MM.1S (cell line): ENCODE measurements around the gene MMP10.

Experiments
- DNase-seq: peaks from one replicate; pipeline ENCODE4 v3.0.0-alpha.2; 2015
- H2AFZ ChIP-seq: fragments of 300-600 bp; sonication (generic); 2 replicates; pipeline ENCODE4 v1.6.0; 2016; ENCODE audit warnings: antibody characterized with exemption, low read length
- H3F3A ChIP-seq: fragments of 300-600 bp; sonication (generic); 2 replicates; pipeline ENCODE4 v1.6.1; 2016; ENCODE audit warnings: mild to moderate bottlenecking, antibody characterized with exemption, low read length, moderate library complexity, mixed read lengths; ENCODE audit not compliant: insufficient read depth
- H3K27ac ChIP-seq: fragments of 300-600 bp; sonication (generic); 2 replicates; pipeline ENCODE4 v1.5.1; 2016; ENCODE audit warnings: mild to moderate bottlenecking, low read length
- H3K27me3 ChIP-seq: fragments of 300-600 bp; sonication (generic); replicated peaks from 2 replicates; pipeline ENCODE4 v1.6.0; 2016; ENCODE audit warnings: low read length; ENCODE audit not compliant: insufficient read depth
- H3K36me3 ChIP-seq: fragments of 300-600 bp; sonication (generic); replicated peaks from 2 replicates; pipeline ENCODE4 v1.6.1; 2016; ENCODE audit warnings: mild to moderate bottlenecking, low read length, mixed read lengths; ENCODE audit not compliant: insufficient read depth
- H3K4me1 ChIP-seq: fragments of 300-600 bp; sonication (generic); 2 replicates; pipeline ENCODE4 v1.6.1; 2016; ENCODE audit warnings: low read length, mixed read lengths
- H3K4me2 ChIP-seq: fragments of 300-600 bp; sonication (generic); 2 replicates; pipeline ENCODE4 v1.6.0; 2016; ENCODE audit warnings: low read depth, low read length
- H3K4me3 ChIP-seq: fragments of 300-600 bp; sonication (generic); 2 replicates; pipeline ENCODE4 v1.5.1; 2016; ENCODE audit warnings: low read length, mixed read lengths
- H3K79me2 ChIP-seq: fragments of 300-600 bp; sonication (generic); 2 replicates; pipeline ENCODE4 v1.6.1; 2016; ENCODE audit warnings: mixed run types, low read length, mixed read lengths
- H3K9ac ChIP-seq: fragments of 300-600 bp; sonication (generic); 2 replicates; pipeline ENCODE4 v1.6.1; 2016; ENCODE audit warnings: low read length, mixed read lengths
- H3K9me2 ChIP-seq: fragments of 300-600 bp; sonication (generic); replicated peaks from 2 replicates; pipeline ENCODE4 v1.6.1; 2016; ENCODE audit warnings: mild to moderate bottlenecking, low read length, mixed read lengths; ENCODE audit not compliant: insufficient read depth
- H3K9me3 ChIP-seq: fragments of 300-600 bp; sonication (generic); replicated peaks from 2 replicates; pipeline ENCODE4 v1.6.1; 2016; ENCODE audit warnings: mild to moderate bottlenecking, low read length, mixed read lengths; ENCODE audit not compliant: insufficient read depth
- H4K20me1 ChIP-seq: fragments of 300-600 bp; sonication (generic); 2 replicates; pipeline ENCODE4 v1.6.1; 2016; ENCODE audit warnings: mild to moderate bottlenecking, low read length, moderate library complexity, mixed read lengths; ENCODE audit not compliant: insufficient read depth
- EZH2 ChIP-seq: fragments of 300-600 bp; sonication (generic); optimal IDR thresholded peaks from 2 replicates; pipeline ENCODE3; 2017; ENCODE audit warnings: low read depth, mild to moderate bottlenecking, antibody characterized with exemption, low read length, mixed read lengths
- EZH2phosphoT487 ChIP-seq: fragments of 300-600 bp; sonication (generic); IDR thresholded peaks from 2 replicates; pipeline ENCODE4 v1.6.1; 2018; ENCODE audit warnings: antibody characterized with exemption, low read length
- TF ChIP-seq, protein P1 (sequence below): fragments of 300-600 bp; sonication (generic); IDR thresholded peaks from 2 replicates; pipeline ENCODE4 v1.5.1; 2016; ENCODE audit warnings: antibody characterized with exemption, low read length, mixed read lengths

MMP10 gene

DNA sequence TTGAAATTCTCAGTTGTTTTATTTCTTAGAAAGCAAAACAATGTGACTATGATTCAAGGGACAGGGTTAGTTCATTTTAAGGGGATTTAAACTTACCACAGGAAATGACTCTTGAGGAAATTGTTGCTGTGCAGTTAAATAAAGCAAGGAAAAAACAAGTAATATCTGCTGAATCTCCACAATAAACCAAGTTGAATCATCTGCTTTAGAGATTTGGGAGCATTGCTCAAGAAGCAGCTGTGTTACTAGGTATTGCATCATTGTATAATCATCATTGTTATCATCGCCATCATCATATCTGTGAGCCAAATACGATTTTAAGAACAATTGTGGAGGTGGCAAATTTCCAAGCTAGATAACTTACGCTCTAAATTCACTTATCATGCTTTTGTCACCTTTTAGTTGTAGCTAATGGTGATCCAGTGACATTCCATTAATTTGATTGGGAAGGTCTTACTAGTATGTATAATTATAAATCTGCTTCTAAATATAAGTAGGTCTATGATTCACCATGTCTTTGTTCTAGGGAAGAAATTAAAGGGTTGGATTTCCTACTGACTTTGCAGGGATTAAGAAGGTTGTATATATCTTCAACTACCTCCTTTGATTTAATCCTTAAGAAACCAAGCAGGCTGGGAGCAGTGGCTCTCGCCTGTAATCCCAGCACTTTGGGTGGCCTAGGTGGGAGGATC, 19.9 kb downstream of the MMP10 start:
- Histone ChIP-seq H3K9me3 (no peaks in the 10 kb centered on the region), H3K4me3 (no peak overlapping the region), H3K79me2 (no peaks in the 10 kb centered on the region), H3F3A (no peaks in the 10 kb centered on the region), H3K27ac (no peak overlapping the region), H3K4me1 (no peaks in the 10 kb centered on the region), H3K4me2 (no peak overlapping the region), H3K36me3 (no peaks in the 10 kb centered on the region), H2AFZ (no peak overlapping the region), H4K20me1 (no peaks in the 10 kb centered on the region), H3K27me3 (no peaks in the 10 kb centered on the region), H3K9me2 (no peaks in the 10 kb centered on the region), H3K9ac (no peak overlapping the region)
- TF ChIP-seq, protein P1, sequence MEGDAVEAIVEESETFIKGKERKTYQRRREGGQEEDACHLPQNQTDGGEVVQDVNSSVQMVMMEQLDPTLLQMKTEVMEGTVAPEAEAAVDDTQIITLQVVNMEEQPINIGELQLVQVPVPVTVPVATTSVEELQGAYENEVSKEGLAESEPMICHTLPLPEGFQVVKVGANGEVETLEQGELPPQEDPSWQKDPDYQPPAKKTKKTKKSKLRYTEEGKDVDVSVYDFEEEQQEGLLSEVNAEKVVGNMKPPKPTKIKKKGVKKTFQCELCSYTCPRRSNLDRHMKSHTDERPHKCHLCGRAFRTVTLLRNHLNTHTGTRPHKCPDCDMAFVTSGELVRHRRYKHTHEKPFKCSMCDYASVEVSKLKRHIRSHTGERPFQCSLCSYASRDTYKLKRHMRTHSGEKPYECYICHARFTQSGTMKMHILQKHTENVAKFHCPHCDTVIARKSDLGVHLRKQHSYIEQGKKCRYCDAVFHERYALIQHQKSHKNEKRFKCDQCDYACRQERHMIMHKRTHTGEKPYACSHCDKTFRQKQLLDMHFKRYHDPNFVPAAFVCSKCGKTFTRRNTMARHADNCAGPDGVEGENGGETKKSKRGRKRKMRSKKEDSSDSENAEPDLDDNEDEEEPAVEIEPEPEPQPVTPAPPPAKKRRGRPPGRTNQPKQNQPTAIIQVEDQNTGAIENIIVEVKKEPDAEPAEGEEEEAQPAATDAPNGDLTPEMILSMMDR, result no peak
- TF ChIP-seq EZH2phosphoT487, result no peak
- no peak for TF ChIP-seq EZH2
- no peak for DNase-seq

DNA sequence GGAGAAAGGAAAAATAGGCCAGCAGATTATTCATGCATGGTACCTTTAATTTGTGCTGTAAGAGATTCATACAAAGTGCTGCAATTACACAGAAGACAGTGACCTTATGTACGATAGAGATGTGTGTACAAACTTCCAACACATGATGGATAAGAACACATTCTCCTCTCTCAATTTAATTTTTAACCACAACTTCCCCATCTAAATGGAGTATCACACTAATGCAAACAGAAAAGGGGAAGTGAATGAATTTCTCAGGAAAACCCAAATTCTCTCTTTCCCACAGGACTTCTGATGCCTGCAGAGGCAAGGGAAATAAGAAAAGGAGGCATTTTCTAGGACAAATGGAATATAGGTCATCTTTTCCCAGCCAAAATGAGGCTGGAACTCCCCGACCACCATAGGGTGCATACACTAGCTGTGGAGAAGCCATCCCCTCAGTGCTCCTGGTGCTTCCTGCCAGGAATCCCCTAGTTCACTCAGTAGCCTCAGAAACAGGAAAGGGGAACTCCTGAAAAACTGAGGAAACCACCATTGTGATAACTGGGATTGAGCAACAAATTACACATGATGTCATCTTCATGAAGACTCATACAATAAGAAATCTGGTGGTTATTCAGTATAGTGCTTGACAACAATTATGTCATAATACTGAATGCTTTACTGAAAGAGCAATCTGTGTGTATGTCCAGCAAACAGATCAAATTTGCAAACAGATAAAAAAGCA, 22.4 kb downstream of the MMP10 start:
- no peak overlapping the region for H3K27ac ChIP-seq
- H3K9me3 ChIP-seq, result no peaks in the 10 kb centered on the region
- H3K36me3 ChIP-seq, result no peaks in the 10 kb centered on the region
- no peaks in the 10 kb centered on the region for H3K4me1 ChIP-seq
- no peak overlapping the region for H3K4me2 ChIP-seq
- DNase-seq, result no peak
- H3K9ac ChIP-seq, result no peak overlapping the region
- no peaks in the 10 kb centered on the region for H3K79me2 ChIP-seq
- no peaks in the 10 kb centered on the region for H3K9me2 ChIP-seq
- TF ChIP-seq EZH2 (no peak), EZH2phosphoT487 (no peak)
- TF ChIP-seq, protein P1, result no peak
- H3F3A ChIP-seq, result no peaks in the 10 kb centered on the region
- H3K27me3 ChIP-seq, result no peaks in the 10 kb centered on the region
- no peak overlapping the region for H3K4me3 ChIP-seq
- no peak overlapping the region for H2AFZ ChIP-seq
- H4K20me1 ChIP-seq, result no peaks in the 10 kb centered on the region

DNA sequence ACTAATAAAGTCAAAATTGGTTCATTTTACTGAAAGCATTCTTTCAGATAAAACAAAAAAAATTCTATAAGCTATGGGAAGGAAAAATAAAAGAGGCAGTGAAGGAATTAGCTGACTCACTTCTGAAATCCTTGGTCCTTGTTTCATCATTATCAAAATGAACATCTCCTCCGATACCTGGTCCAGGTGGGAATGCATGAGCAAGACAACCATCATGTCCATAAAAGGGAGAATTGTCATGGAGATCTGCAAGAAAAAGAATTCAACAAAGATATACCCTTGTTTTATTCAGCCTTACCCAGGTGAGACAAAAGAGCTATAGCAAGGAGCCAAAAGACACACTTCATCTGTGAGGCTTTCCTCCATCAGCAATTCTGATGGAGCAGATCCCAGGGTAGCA, 27.2 kb downstream of the MMP10 start:
- no peak for TF ChIP-seq EZH2phosphoT487
- TF ChIP-seq EZH2, result no peak
- TF ChIP-seq, protein P1, result no peak
- no peak overlapping the region for H2AFZ ChIP-seq
- H4K20me1 ChIP-seq, result no peaks in the 10 kb centered on the region
- no peaks in the 10 kb centered on the region for H3K27me3 ChIP-seq
- H3K79me2 ChIP-seq, result no peaks in the 10 kb centered on the region
- no peak overlapping the region for H3K27ac ChIP-seq
- no peaks in the 10 kb centered on the region for H3K4me1 ChIP-seq
- no peak overlapping the region for H3K9ac ChIP-seq
- H3K36me3 ChIP-seq, result no peaks in the 10 kb centered on the region
- no peaks in the 10 kb centered on the region for H3K9me2 ChIP-seq
- no peaks in the 10 kb centered on the region for H3F3A ChIP-seq
- DNase-seq, result no peak
- no peak overlapping the region for H3K4me3 ChIP-seq
- H3K4me2 ChIP-seq, result no peak overlapping the region
- no peaks in the 10 kb centered on the region for H3K9me3 ChIP-seq
